ENCODE measurements around the gene GRIK2.

GRIK2 gene

GRCh38 chr6:101853231-101854085, 459.9 kb downstream of the GRIK2 start:
- DNase-seq (ENCODE audit: low read depth in 2 of 3, low spot score in 1 of 3) = no peak

GRCh38 chr6:101876431-101876830, 482.9 kb downstream of the GRIK2 start:
- DNase-seq (ENCODE audit: low read depth in 2 of 3, low spot score in 1 of 3) = no peak

GRCh38 chr6:101878554-101879276, 485.2 kb downstream of the GRIK2 start:
- DNase-seq (ENCODE audit: low read depth in 2 of 3, low spot score in 1 of 3) = no peak

- DNase-seq (ENCODE audit: low read depth in 2 of 3, low spot score in 1 of 3) = no peak
Measured at GRCh38 chr6:101879782-101880181, 486.3 kb downstream of the GRIK2 start.

- no peak for DNase-seq (ENCODE audit: low read depth in 2 of 3, low spot score in 1 of 3)
Measured at GRCh38 chr6:101883505-101883904, 490.0 kb downstream of the GRIK2 start.

- no peak for DNase-seq (ENCODE audit: low read depth in 2 of 3, low spot score in 1 of 3)
Measured at GRCh38 chr6:101887532-101887931, 494.0 kb downstream of the GRIK2 start.

GRCh38 chr6:101907356-101908217, 514.1 kb downstream of the GRIK2 start:
- DNase-seq (ENCODE audit: low read depth in 2 of 3, low spot score in 1 of 3) = no peak

- DNase-seq (ENCODE audit: low read depth in 2 of 3, low spot score in 1 of 3) = no peak
Measured at GRCh38 chr6:101909366-101909765, 515.9 kb downstream of the GRIK2 start.

- DNase-seq (ENCODE audit: low read depth in 2 of 3, low spot score in 1 of 3) = no peak
Measured at GRCh38 chr6:101912311-101912710, 518.8 kb downstream of the GRIK2 start.

- DNase-seq (ENCODE audit: low read depth in 2 of 3, low spot score in 1 of 3) = no peak
Measured at GRCh38 chr6:101918471-101918870, 525.0 kb downstream of the GRIK2 start.

- no peak for DNase-seq (ENCODE audit: low read depth in 2 of 3, low spot score in 1 of 3)
Measured at GRCh38 chr6:101921829-101922450, 528.4 kb downstream of the GRIK2 start.

GRCh38 chr6:101926149-101926925, 532.8 kb downstream of the GRIK2 start:
- no peak for DNase-seq (ENCODE audit: low read depth in 2 of 3, low spot score in 1 of 3)

- no peak for DNase-seq (ENCODE audit: low read depth in 2 of 3, low spot score in 1 of 3)
Measured at GRCh38 chr6:101931766-101932165, 538.3 kb downstream of the GRIK2 start.

GRCh38 chr6:101932704-101933103, 539.2 kb downstream of the GRIK2 start:
- no peak for DNase-seq (ENCODE audit: low read depth in 2 of 3, low spot score in 1 of 3)

GRCh38 chr6:101935732-101936131, 542.2 kb downstream of the GRIK2 start:
- DNase-seq (ENCODE audit: low read depth in 2 of 3, low spot score in 1 of 3) = no peak

- no peak for DNase-seq (ENCODE audit: low read depth in 2 of 3, low spot score in 1 of 3)
Measured at GRCh38 chr6:101936516-101936915, 543.0 kb downstream of the GRIK2 start.

- no peak for DNase-seq (ENCODE audit: low read depth in 2 of 3, low spot score in 1 of 3)
Measured at GRCh38 chr6:101937108-101937507, 543.6 kb downstream of the GRIK2 start.

- DNase-seq (ENCODE audit: low read depth in 2 of 3, low spot score in 1 of 3) = no peak
Measured at GRCh38 chr6:101940391-101940790, 546.9 kb downstream of the GRIK2 start.

- DNase-seq (ENCODE audit: low read depth in 2 of 3, low spot score in 1 of 3) = no peak
Measured at GRCh38 chr6:101956961-101957360, 563.5 kb downstream of the GRIK2 start.

GRCh38 chr6:101961357-101961756, 567.8 kb downstream of the GRIK2 start:
- no peak for DNase-seq (ENCODE audit: low read depth in 2 of 3, low spot score in 1 of 3)

Measured in stimulated activated CD4-positive, alpha-beta T cell treated with anti-CD3 and anti-CD28 coated beads, Interleukin-12 subunit alpha, Interleukin-12 subunit beta, amount 100 ng/mL, for 48 hours (primary cell).